SK-N-SH (cell line): ENCODE results near the gene TTC28. TPM values are rescaled to one million over a fixed set of nuclear protein-coding genes. Genes with fewer than 3 reads are reported as not detected.

Source experiments
- CTCF ChIA-PET: fragments of 300-600, 350-600 bp; formaldehyde crosslinking; extraction: SDS; loops from one replicate; lab custom pipeline; 2021; lab: Yijun Ruan, JAX
- POLR2A ChIA-PET: fragments of 350-600 bp; sonication (Branson Sonifier 250); formaldehyde crosslinking; extraction: SDS; loops from one replicate; lab custom pipeline; 2020; ENCODE audit warnings: antibody characterized with exemption, inconsistent platforms; lab: Yijun Ruan, JAX
- DNase-seq: peaks from one replicate; pipeline ENCODE4 v3.0.0; 2012
- H2AFZ ChIP-seq: fragments of 200-600 bp; sonication (generic); 2 replicates; pipeline ENCODE4 v1.8.1; 2016; ENCODE audit warnings: antibody characterized with exemption, mild to moderate bottlenecking, low read depth
- H3F3A ChIP-seq: fragments of 200-600 bp; sonication (generic); replicated peaks from 2 replicates; pipeline ENCODE3; 2016; ENCODE audit warnings: antibody characterized with exemption, mild to moderate bottlenecking; ENCODE audit not compliant: insufficient read depth
- H3K27ac ChIP-seq, 2 experiments: fragments of 200-500 bp in 1 of 2; fragments of 200-600 bp in 1 of 2; sonication (Bioruptor generic) in 1 of 2; sonication (generic), shearing (Covaris generic) in 1 of 2; 2 replicates each; pipeline versions ENCODE4 v1.5.1 to v1.6.1; 2014 to 2016; ENCODE audit warnings: low read depth in 2 of 2, inconsistent platforms in 1 of 2, low read length in 1 of 2, mild to moderate bottlenecking in 1 of 2, mixed read lengths in 1 of 2
- H3K27me3 ChIP-seq: fragments of 200-600 bp; sonication (generic), shearing (Covaris generic); 2 replicates; pipeline ENCODE4 v1.6.1; 2016; ENCODE audit warnings: mixed run types; ENCODE audit not compliant: insufficient read depth
- H3K36me3 ChIP-seq, 2 experiments: fragments of 200-500 bp in 1 of 2; fragments of 200-600 bp in 1 of 2; sonication (Bioruptor generic) in 1 of 2; sonication (generic) in 1 of 2; replicated peaks in 1 of 2; 2 replicates each; pipeline versions ENCODE3 to v1.5.1; 2014 to 2016; ENCODE audit warnings: low read length in 1 of 2, mild to moderate bottlenecking in 1 of 2; ENCODE audit not compliant: insufficient read depth in 2 of 2, control insufficient read depth in 1 of 2
- H3K4me1 ChIP-seq, 2 experiments: fragments of 200-500 bp in 1 of 2; fragments of 200-600 bp in 1 of 2; sonication (Bioruptor generic) in 1 of 2; sonication (generic), shearing (Covaris generic) in 1 of 2; 2 replicates each; pipeline versions ENCODE4 v1.5.1 to v1.6.1; 2014 to 2016; ENCODE audit warnings: low read depth in 1 of 2, low read length in 1 of 2, mixed run types in 1 of 2; ENCODE audit not compliant: insufficient read depth in 2 of 2, control insufficient read depth in 1 of 2
- H3K4me2 ChIP-seq: fragments of 200-600 bp; sonication (generic), shearing (Covaris generic); 2 replicates; pipeline ENCODE4 v1.6.1; 2017; ENCODE audit warnings: mixed run types
- H3K4me3 ChIP-seq, 2 experiments: fragments of 200-500 bp in 1 of 2; fragments of 200-600 bp in 1 of 2; sonication (Bioruptor generic) in 1 of 2; sonication (generic), shearing (Covaris generic) in 1 of 2; 2 replicates each; pipeline versions ENCODE4 v1.5.1 to v1.8.1; 2014 to 2016; ENCODE audit warnings: low read depth in 2 of 2, inconsistent platforms in 1 of 2, low read length in 1 of 2, mild to moderate bottlenecking in 1 of 2, mixed read lengths in 1 of 2, moderate library complexity in 1 of 2
- H3K79me2 ChIP-seq: fragments of 200-600 bp; sonication (generic); 2 replicates; pipeline ENCODE4 v1.8.1; 2017; ENCODE audit warnings: mild to moderate bottlenecking; ENCODE audit not compliant: insufficient read depth
- H3K9ac ChIP-seq: fragments of 200-600 bp; sonication (generic); 2 replicates; pipeline ENCODE4 v1.6.1; 2017; ENCODE audit warnings: mixed run types
- H3K9me2 ChIP-seq: fragments of 200-600 bp; sonication (generic); 2 replicates; pipeline ENCODE4 v1.6.1; 2017; ENCODE audit warnings: mixed run types
- H3K9me3 ChIP-seq: fragments of 200-600 bp; sonication (generic); 2 replicates; pipeline ENCODE4 v1.6.1; 2017; ENCODE audit warnings: mixed run types, mild to moderate bottlenecking, moderate library complexity
- H4K20me1 ChIP-seq: fragments of 200-600 bp; sonication (generic); 2 replicates; pipeline ENCODE4 v1.6.1; 2017; ENCODE audit warnings: mild to moderate bottlenecking, mixed run types; ENCODE audit not compliant: insufficient read depth
- CHD2 ChIP-seq: fragments of 150-350 bp; IDR thresholded peaks from 2 replicates; pipeline ENCODE4 v1.6.1; 2018; ENCODE audit warnings: low read length; ENCODE audit not compliant: partially characterized antibody
- EZH2phosphoT487 ChIP-seq: fragments of 200-600 bp; sonication (generic); IDR thresholded peaks from 2 replicates; pipeline ENCODE4 v1.6.1; 2017; ENCODE audit warnings: low read depth, mixed run types, mild to moderate bottlenecking, antibody characterized with exemption, moderate library complexity, borderline replicate concordance
- FOXJ3 ChIP-seq: sonication (generic); formaldehyde crosslinking; IDR thresholded peaks from 2 replicates; pipeline ENCODE4 v1.5.1; 2020; ENCODE audit warnings: mild to moderate bottlenecking, missing genetic modification reagents
- FOXM1 ChIP-seq: IDR thresholded peaks from 2 replicates; pipeline ENCODE4 v1.4.0; 2012; ENCODE audit warnings: low read depth, mild to moderate bottlenecking
- GATA2 ChIP-seq: sonication (generic); formaldehyde crosslinking; IDR thresholded peaks from 2 replicates; pipeline ENCODE4 v1.5.0; 2020; ENCODE audit warnings: mild to moderate bottlenecking, missing genetic modification reagents
- JUND ChIP-seq: IDR thresholded peaks from 2 replicates; pipeline ENCODE4 v1.4.0; 2012
- MEF2A ChIP-seq: IDR thresholded peaks from 2 replicates; pipeline ENCODE4 v1.4.0; 2012; ENCODE audit warnings: low read depth, borderline replicate concordance
- MXI1 ChIP-seq: IDR thresholded peaks from 2 replicates; pipeline ENCODE4 v1.6.1; 2012; ENCODE audit warnings: mild to moderate bottlenecking, low read depth, low read length, improper control_type of control experiment
- NRF1 ChIP-seq: IDR thresholded peaks from 2 replicates; pipeline ENCODE4 v1.6.1; 2012; ENCODE audit warnings: low read depth, mild to moderate bottlenecking, low read length
- RAD21 ChIP-seq: IDR thresholded peaks from 2 replicates; pipeline ENCODE4 v1.6.1; 2012; ENCODE audit warnings: mild to moderate bottlenecking, low read length
- TCF12 ChIP-seq: IDR thresholded peaks from 2 replicates; pipeline ENCODE4 v1.4.0; 2012
- TEAD4 ChIP-seq: IDR thresholded peaks from 2 replicates; pipeline ENCODE4 v1.4.0; 2012; ENCODE audit warnings: mild to moderate bottlenecking, borderline replicate concordance; ENCODE audit not compliant: insufficient read depth
- YY1 ChIP-seq: IDR thresholded peaks from 2 replicates; pipeline ENCODE4 v1.4.0; 2012; ENCODE audit warnings: low read depth, mild to moderate bottlenecking
- whole genome bisulfite sequencing: methylation state at CpG from one replicate; pipeline ENCODE4 v1.1.6; 2017; ENCODE audit warnings: low lambda C conversion rate; 5-methylcytosine and 5-hydroxymethylcytosine counted together
- polyA plus RNA-seq, 3 experiments: library from polyadenylated mRNA; depleted of rRNA; stranded (reverse); fragments of >200 nt; gene quantifications; 2 replicates each; pipeline ENCODE4 v1.2.3, GENCODE V29; 2012
- TF ChIP-seq, protein P1 (sequence below): IDR thresholded peaks from 2 replicates; pipeline ENCODE4; 2012
- TF ChIP-seq, protein P2 (sequence below): fragments of 200-600 bp; sonication (generic); IDR thresholded peaks from 2 replicates; pipeline ENCODE4 v1.6.1; 2017; ENCODE audit warnings: antibody characterized with exemption, mild to moderate bottlenecking, moderate library complexity
- TF ChIP-seq, protein P3 (sequence below): IDR thresholded peaks from 2 replicates; pipeline ENCODE4 v1.6.1; 2012; ENCODE audit warnings: mild to moderate bottlenecking, low read depth, low read length, moderate library complexity

Gene TTC28
- polyA plus RNA-seq, 1 of the 3 experiments (the other 2 are of a cell fraction) = 5.9 TPM

DNA sequence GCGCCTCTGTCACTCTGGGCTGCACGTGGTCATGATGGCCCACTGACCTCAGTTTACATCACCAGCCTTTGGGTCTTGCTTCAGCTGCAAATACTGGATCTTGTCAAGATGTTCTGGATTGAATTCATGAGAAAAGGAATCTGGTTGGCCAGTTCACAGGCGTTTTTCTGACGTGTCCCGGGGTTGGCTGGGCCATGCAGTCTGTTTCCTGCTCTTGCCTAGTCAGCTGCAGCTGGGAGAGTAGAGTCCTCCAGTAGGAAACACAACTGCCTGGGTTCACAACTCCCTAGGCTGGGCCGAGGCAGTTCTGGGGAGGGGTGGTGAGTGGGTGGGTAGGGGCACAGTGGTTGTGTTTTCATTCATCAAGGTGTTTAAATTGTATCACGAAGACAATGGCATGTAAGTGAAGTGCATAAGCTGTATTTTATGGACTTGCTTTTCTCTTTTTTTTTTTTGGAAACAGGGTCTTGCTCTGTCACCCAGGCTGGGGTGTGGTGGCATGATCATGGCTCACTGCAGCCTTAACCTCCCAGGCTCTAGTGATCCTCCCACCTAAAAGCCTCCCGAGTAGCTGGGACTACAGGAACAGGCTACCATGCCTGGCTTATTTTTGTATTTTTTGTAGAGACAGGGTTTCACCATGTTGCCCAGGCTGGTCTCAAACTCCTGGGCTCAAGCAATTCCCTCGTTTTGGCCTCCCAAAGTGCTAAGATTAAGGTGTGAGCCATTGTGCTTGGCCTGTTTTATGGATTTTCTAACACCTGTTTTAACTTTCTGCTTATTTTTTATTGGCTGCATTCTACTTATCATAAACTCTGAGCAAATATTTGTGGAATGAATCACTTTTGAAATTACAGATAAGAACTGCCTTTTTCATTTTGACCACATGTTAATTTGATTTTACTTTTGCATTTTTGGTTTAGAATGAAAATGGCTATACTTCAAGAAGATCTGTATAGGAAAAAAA, 706.6 kb downstream of the TTC28 start:
- H3K79me2 ChIP-seq = no peaks in the 10 kb centered on the region
- WGBS = 80% methylated on average over 9 of the region's 9 CpGs
- TF ChIP-seq, protein P1, sequence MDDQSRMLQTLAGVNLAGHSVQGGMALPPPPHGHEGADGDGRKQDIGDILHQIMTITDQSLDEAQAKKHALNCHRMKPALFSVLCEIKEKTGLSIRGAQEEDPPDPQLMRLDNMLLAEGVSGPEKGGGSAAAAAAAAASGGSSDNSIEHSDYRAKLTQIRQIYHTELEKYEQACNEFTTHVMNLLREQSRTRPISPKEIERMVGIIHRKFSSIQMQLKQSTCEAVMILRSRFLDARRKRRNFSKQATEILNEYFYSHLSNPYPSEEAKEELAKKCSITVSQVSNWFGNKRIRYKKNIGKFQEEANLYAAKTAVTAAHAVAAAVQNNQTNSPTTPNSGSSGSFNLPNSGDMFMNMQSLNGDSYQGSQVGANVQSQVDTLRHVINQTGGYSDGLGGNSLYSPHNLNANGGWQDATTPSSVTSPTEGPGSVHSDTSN = no peak
- TF ChIP-seq EZH2phosphoT487 = no peak
- TF ChIP-seq JUND = 0 out of 2 replicates have a peak, but pooled peaks have one; percentile 11
- TF ChIP-seq TEAD4 = no peak
- no peak for TF ChIP-seq MXI1
- no peak for TF ChIP-seq FOXM1
- no peak for TF ChIP-seq YY1
- TF ChIP-seq, protein P2, sequence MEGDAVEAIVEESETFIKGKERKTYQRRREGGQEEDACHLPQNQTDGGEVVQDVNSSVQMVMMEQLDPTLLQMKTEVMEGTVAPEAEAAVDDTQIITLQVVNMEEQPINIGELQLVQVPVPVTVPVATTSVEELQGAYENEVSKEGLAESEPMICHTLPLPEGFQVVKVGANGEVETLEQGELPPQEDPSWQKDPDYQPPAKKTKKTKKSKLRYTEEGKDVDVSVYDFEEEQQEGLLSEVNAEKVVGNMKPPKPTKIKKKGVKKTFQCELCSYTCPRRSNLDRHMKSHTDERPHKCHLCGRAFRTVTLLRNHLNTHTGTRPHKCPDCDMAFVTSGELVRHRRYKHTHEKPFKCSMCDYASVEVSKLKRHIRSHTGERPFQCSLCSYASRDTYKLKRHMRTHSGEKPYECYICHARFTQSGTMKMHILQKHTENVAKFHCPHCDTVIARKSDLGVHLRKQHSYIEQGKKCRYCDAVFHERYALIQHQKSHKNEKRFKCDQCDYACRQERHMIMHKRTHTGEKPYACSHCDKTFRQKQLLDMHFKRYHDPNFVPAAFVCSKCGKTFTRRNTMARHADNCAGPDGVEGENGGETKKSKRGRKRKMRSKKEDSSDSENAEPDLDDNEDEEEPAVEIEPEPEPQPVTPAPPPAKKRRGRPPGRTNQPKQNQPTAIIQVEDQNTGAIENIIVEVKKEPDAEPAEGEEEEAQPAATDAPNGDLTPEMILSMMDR = no peak
- H2AFZ ChIP-seq = no peak overlapping the region
- H3K27me3 ChIP-seq = no peaks in the 10 kb centered on the region
- no peak overlapping the region for H3K4me3 ChIP-seq
- no peak overlapping the region for H3K27ac ChIP-seq
- peaks cover 2% of the 10 kb centered on the region for H3F3A ChIP-seq
- no peaks in the 10 kb centered on the region for H3K9me2 ChIP-seq
- H3K9ac ChIP-seq = no peak overlapping the region
- DNase-seq = no peak
- ChIA-PET POLR2A (no interaction called here), CTCF (interaction anchor here (1.5 to 1.6 kb wide), 2 partner anchors 86 kb away, joined by 5 read pairs; no protein-coding TSS in a partner anchor)
- peaks cover 0 to 6% of the 10 kb centered on the region in 2 experiments; a peak in 3 of 4 replicates for H3K4me1 ChIP-seq
- H3K9me3 ChIP-seq = no peaks in the 10 kb centered on the region
- H3K4me2 ChIP-seq = no peak overlapping the region
- peaks cover 0 to 23% of the 10 kb centered on the region in 2 experiments for H3K36me3 ChIP-seq
- no peaks in the 10 kb centered on the region for H4K20me1 ChIP-seq

GRCh38 chr22:27971926-27972325, 707.7 kb downstream of the TTC28 start:
- POLR2A ChIA-PET = no interaction called here
- no peak overlapping the region for H3K4me3 ChIP-seq
- H2AFZ ChIP-seq = no peak overlapping the region
- no peaks in the 10 kb centered on the region for H3K27me3 ChIP-seq
- CTCF ChIA-PET = interaction anchor here (1.6 kb wide), 1 partner anchor 85 kb away, joined by 5 read pairs; no protein-coding TSS in a partner anchor
- peaks cover 0 to 6% of the 10 kb centered on the region in 2 experiments; a peak in 3 of 4 replicates for H3K4me1 ChIP-seq
- peaks cover 2% of the 10 kb centered on the region for H3F3A ChIP-seq
- no peaks in the 10 kb centered on the region for H3K9me3 ChIP-seq
- no peak overlapping the region for H3K9ac ChIP-seq
- TF ChIP-seq NRF1 (no peak), GATA2 (CRISPR knock-in tag) (no peak), YY1 (no peak), CHD2 (no peak), TCF12 (no peak), JUND (no peak), MEF2A (no peak), MXI1 (no peak), RAD21 (no peak), FOXJ3 (CRISPR knock-in tag) (no peak)
- TF ChIP-seq, protein P3, sequence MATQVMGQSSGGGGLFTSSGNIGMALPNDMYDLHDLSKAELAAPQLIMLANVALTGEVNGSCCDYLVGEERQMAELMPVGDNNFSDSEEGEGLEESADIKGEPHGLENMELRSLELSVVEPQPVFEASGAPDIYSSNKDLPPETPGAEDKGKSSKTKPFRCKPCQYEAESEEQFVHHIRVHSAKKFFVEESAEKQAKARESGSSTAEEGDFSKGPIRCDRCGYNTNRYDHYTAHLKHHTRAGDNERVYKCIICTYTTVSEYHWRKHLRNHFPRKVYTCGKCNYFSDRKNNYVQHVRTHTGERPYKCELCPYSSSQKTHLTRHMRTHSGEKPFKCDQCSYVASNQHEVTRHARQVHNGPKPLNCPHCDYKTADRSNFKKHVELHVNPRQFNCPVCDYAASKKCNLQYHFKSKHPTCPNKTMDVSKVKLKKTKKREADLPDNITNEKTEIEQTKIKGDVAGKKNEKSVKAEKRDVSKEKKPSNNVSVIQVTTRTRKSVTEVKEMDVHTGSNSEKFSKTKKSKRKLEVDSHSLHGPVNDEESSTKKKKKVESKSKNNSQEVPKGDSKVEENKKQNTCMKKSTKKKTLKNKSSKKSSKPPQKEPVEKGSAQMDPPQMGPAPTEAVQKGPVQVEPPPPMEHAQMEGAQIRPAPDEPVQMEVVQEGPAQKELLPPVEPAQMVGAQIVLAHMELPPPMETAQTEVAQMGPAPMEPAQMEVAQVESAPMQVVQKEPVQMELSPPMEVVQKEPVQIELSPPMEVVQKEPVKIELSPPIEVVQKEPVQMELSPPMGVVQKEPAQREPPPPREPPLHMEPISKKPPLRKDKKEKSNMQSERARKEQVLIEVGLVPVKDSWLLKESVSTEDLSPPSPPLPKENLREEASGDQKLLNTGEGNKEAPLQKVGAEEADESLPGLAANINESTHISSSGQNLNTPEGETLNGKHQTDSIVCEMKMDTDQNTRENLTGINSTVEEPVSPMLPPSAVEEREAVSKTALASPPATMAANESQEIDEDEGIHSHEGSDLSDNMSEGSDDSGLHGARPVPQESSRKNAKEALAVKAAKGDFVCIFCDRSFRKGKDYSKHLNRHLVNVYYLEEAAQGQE = no peak
- TF ChIP-seq, protein P1 = no peak
- H4K20me1 ChIP-seq = no peaks in the 10 kb centered on the region
- no peak for DNase-seq
- no peaks in the 10 kb centered on the region for H3K9me2 ChIP-seq
- no peaks in the 10 kb centered on the region for H3K79me2 ChIP-seq
- WGBS = 95% methylated on average over 1 of the region's 1 CpG
- no peak overlapping the region for H3K27ac ChIP-seq
- H3K4me2 ChIP-seq = no peak overlapping the region
- peaks cover 0 to 16% of the 10 kb centered on the region in 2 experiments for H3K36me3 ChIP-seq
